Fibroblast of skin of back (primary cell): Measurements from ENCODE around the gene NOXO1.

ENCODE experiments used
- DNase-seq: peaks from one replicate; pipeline ENCODE4 v3.0.0-alpha.2; 2013

NOXO1 gene

DNA sequence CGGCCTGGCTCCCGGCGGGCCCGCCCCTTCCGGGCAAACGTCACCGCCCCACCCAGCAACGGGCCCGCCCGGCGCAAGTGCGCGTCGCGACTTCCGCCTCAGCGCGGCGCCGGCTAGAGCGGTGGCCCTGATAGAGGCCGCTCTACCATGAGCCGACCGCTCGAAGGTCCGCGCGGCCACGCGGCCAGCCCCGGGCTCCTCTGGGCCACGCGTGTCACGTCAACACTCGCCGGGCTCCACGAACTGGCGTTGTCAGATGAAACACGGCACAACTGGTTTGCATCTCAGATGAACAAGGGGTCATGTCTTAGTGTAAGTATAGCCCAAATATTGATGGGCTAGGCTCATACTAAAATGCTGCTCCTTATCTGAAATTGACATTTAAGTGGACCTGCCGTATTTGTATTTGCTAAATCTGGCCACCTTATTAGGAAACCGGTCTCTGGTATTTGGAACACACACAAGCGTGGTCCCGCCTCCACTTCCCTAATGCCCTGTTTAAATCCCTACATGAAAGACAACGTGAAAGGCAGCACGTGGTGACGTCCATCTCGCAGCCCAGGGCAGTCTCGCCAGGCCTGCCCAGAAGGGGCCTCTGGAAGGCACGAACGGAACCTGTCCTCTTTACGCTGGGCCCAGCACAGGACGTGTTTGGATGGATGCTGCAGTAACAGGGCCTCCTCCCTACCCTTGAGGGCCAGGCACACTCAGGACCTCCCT, 28.7 kb upstream of the NOXO1 start, which contains the start of gene ZNF598:
TSS of gene ZNF598 (minus strand) at position 31 of the 720 bp plus-strand sequence.
- DNase-seq, result peak; percentile 91

DNA sequence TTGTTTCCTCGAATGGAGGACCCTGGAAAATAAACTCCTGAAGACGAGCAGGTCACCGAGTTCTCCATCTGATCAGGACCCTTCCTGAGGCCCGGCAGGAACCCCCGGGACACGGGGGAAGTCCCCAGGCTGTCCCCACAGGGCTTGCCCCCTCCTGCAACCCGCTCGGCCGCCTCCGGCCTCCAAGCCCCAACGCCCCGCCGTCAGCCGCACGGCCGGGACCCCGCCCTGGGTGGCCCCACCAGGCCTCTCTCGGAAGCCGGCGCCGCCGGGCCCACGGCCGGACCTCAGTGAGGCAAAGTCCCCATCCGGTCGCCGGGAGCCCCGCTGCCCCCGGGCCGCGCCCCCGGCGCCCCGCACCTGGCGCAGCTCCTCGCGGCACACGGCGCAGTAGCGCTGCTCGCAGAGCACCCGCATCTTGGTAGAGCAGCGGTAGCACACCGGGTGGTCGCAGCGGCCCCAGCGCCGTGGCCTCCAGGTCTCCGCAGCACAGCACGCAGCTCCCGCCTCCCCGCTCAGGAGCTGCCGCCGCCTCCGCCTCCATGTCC, 28.0 kb upstream of the NOXO1 start:
- DNase-seq, result no peak

DNA sequence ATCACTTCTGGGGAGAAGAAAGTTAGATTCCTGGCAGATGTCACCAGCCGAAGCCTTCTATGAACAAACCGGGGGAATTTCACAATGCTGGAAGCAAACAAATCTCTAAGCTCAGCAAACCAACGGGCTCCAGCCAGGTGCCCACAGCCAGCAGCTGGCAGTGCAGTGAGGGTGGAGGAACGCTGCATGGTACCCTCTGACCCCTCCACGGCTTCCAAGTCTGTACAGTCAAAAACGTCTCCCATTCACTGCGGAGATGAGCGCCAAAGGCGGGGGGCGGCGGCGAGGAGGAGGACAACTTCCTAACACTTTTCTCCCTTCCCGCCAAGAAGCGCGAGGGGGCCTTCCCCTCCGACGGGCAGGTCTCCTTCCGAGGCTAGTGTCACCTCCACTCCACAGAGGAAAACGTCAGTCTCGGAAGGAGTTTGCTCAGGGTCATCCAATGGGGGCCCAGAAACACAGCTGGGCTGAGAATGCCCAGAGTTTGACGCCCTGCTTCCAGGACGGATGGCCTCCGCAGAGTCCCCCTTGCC, 27.4 kb upstream of the NOXO1 start:
- DNase-seq, result no peak

DNA sequence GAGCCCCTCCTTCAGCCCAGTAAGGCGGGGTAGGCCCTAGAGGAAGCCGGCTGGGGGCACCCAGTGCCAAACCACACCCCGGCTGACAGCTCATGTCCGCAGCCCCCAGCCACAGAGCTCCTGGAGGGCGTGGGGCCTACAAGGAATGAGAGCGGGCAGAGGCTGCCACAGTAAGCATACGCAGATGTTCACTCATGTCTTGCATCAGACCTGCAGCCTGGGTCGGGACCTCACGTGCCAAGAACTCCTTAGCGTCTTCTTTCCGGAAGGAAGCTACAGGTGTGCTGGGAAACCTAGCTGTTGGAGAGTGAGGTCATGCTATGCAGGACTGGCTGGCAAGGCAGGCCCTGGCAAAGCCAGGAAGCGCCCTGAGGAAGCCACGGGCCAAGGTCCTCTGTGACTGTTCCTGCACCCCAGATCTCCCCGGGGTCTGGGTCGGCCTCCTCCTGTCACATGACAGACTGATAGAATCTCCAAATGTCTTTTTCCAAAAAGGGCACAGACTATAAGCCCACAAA, 26.8 kb upstream of the NOXO1 start:
- DNase-seq, result peak; percentile 45

DNA sequence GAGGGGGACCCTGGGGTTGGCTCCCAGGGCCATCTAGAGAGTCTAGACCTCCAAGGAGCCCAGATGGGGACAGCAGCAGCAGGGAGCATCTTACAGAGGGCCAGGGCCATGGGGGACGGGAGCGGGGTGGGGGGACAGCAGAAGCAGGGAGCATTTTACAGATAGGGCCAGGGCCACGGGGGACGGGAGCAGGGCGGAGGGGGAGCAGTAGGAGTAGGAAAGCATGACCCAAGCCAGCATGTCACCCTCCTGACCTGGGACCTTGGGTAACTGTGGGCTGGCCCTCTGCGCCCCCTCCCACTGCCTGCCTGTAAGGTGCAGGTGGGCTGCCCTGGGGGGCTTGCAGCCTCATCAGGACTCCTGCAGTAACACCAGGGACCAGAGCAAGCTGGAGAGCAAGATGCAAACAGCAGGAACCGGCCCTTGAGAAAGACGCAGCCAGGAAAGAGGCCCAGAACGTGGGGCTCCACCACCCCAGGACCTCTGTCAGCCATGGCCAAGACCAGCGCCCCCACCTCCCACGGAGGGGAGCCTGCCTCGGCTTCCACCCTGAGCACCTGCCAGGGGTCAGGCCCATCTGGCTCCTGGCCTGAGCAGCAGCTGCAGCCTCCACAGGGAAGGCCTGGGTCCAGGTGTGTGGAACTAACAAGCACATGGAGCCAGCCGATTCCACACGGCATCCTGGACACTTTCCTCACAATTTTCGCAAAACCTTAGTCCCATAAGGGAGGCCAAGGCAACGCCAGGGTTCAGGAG, 26.0 kb upstream of the NOXO1 start:
- DNase-seq, result no peak

DNA sequence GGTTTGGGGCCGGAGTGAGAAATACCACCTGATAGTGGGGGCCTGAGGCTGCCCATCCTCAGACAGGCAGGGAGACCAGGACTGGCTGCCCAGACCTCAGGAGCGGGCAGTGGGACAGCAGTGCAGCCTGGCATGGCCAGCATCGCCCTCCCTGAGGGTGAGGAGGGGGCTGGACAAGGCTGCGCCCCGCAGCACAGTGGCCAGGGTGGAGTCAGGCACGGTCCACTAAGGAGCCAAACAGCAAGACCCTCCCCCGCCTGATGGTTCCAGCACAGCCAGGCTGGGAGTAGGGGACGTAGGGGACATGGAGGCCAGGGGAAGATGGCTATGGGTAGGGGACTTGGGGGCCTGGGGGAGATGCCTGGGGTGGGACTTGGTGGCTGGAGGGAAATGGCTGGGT, 25.0 kb upstream of the NOXO1 start:
- no peak for DNase-seq

DNA sequence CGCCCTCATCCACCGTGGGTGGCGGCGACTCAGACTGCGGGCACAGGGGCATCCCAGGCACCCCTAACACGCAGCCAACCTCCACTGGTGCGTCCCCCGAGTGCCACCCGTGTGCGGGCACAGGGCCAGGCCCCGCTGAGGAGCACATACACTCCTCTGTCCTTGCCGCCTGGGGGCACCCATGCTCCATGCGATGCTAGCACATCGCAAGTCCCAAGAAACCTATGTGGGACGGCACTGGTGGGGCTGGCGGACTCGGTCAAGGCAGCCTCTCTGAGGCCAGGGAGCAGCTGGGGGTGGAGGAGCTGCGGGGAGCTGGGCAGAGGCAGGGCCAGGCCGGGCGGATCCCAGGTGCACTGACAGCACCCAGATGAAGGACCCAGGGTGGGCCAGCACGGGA, 24.4 kb upstream of the NOXO1 start:
- no peak for DNase-seq

DNA sequence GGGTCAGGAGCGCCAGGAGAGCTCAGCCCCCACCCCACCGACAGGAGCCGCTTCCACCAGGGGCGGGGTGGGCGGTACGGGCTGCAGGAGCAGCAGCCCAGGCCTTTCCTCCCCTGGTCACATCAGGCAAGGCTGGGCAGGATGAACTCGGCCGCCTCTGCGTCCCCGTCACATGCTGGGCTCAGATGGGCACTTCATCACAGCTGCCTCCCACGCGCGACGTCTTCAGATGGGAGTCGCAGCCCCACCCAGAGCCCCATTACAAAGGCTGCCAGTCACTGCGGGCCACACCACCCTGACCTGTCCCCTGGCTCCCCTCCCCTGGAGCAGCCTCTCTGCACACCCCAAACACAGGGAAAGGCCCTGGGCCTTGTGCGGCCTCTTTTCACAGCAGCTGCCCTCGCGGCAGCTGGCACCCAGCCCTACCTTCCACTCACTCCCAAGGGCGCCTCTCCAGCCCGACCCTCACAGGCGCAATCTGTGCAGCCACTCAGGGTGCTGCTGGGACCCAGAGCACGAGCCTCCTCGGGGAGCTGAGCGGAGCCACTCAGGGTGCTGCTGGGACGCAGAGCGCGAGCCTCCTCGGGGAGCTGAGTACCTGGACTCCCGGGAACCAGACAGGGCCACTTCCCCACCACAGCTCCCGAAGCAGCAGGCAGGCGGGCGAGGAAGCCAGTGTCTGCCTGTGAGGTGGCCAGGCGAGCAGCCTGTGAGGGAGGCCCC, 23.7 kb upstream of the NOXO1 start:
- no peak for DNase-seq

DNA sequence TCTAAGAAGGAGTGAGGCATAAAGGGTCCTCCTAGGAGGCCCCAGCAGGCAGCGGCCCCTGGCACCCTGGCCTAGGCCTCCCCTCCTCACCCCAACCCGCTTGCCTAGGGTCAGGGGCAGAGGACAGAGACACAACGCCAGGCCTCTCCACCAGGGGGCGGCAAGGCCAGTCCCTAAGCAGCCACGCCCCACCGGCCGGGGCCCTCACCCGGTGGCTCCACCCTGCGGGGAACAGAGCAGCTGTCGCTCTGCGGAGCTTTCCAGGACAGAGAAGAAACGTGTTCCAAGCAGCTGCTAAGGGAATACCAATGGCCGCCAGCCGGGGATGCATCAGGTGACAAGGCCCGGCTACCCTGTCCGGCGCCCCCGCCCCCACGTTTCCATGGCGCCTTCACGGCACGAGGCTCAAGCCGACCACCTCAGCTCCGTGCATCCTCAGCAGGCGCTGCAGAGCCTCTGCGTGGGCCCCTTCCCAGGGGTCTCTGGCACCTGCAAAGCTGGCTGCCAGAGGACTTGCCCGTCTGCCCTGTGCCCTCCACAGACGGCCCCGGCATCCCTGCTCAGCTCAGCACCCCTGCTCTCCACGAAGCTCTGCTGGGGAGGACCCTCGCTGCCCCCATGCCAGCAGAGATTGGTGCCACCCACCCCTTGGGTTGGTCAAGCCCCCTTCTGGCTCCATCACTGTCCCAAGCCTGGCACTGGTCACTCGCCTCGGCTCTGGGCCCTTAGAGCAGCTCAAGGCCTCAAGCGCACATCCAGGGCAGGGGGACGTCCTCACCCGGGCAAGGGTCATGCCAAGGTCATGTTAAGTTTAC, 22.8 kb upstream of the NOXO1 start:
- peak; percentile 83 for DNase-seq

DNA sequence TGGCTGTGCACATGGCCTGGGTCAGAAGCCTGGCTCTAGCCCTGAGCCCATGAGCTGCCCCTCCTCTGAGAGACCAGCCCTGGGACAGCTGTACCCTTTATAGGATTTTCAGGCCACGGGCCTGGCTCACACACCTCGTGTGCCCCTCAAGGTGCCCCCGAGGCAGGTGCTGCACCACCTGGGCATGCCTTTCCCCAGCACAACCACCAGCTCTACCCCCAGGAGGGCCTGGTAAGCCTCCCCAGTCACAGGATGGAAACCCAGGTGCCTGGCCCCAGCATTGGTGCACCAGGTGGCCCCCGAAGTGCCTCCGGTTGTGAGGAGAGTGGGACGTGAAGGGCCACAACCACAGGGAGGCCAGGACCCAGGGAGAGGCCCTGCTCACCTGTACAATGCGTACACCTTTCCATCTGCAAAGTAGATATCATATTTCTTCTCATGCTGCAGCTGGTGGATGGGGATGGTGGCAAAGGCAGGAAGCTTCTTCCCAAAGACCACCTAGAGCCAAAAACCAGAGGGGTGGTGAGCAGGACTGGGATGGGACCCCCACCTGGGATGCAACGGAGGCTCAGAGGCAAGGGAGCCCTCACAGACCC, 22.1 kb upstream of the NOXO1 start:
- DNase-seq, result no peak

DNA sequence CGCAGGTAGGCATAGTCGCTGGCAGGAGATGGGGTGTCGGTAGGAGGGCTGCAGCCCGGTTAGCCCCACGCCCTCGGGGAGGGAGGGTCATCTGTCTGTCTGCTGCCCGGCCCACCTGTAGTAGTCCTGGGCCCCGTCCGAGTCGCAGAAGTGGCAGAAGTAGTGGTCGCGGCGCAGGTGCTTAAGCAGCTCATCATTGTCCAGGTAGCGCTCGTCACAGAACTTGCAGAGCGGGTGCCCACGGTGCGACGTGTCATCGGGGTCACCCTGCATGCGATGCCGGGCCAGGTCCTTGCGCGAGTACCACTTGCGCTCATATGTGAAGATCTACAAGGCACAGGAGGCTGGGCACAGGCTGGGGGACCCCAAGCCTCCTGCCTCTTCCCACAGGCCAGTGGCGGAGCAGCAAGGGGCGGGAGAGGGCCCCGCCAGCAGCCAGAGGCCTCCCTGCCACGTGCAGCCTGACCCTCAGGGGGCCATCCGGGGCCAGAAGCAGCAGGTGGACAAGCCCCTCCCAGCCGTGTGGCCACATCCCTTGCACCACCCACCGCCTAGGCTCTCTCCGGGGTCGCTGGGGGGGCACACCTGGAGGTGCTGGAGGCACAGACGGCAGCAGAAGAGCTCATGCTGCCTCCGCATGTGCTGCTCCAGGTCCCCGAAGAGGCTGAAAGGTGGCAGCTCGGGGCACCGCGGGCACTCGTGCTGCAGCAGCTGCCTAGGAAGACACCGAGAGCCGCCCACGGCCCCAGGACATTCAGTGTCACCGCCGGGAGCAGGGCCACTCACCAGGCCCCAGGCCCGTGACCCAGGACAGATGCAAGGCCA, 21.3 kb upstream of the NOXO1 start:
- no peak for DNase-seq

DNA sequence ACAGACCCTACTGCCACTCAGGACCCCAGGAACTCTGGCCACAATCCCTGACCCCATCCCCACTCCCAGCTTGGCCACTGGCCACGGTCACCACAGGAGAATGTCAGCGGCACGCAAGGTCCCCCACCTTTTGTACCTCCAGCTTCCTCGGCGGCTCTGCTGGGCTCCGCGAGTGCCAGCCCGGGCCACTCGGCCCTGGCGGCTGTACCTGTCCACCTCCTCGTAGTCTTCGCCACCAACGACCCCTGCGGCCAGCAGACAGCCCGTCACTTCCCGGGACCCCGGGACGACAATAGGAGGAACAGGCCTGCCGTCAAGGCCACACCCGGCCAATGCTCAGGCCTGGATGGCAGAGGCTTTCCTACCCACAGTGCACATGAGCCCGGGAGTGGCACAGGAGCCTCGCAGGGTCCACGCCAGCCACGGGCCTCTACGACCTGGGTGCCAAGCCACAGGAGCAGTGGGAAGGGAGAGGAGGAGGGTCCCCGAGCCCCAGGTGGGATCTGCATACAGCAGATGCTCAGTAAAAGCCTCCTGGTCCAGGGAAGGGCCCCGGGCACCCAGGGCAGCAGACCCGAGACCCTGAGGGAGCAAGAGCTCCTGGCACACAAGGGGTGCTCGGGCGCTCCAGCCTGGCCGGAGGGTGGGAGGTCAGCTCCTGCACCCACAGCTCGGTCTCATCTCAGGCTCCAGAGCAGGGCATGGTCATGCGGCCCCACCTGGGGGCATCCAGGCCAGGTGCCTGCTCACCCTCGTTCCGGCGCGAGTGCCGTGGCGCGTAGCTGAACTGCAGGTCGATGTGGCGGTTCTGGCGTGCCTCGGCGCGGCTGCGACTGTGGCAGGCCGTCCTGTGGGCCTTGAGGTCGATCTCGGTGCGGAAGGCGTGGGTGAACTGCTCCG, 20.4 kb upstream of the NOXO1 start:
- DNase-seq, result no peak

DNA sequence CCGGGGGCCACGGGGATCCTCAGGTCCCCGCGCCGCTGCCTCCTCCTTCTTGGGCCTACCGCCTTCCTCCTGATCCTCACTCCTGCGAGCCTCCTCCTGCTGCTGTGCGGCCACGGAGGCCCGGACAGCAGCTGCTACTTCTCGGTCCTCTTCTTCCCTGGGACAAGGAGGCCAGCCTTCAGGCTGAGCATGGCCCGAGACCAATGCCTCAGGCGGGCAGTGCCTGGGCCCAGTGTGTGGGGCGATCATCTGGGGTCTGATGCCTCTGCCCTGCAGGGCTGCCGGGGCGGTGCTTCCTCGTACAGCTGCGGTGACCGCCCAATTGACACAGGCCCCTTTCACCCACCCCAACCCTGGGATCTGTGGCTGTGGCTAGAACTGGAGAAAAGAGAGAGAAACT, 19.8 kb upstream of the NOXO1 start:
- no peak for DNase-seq

DNA sequence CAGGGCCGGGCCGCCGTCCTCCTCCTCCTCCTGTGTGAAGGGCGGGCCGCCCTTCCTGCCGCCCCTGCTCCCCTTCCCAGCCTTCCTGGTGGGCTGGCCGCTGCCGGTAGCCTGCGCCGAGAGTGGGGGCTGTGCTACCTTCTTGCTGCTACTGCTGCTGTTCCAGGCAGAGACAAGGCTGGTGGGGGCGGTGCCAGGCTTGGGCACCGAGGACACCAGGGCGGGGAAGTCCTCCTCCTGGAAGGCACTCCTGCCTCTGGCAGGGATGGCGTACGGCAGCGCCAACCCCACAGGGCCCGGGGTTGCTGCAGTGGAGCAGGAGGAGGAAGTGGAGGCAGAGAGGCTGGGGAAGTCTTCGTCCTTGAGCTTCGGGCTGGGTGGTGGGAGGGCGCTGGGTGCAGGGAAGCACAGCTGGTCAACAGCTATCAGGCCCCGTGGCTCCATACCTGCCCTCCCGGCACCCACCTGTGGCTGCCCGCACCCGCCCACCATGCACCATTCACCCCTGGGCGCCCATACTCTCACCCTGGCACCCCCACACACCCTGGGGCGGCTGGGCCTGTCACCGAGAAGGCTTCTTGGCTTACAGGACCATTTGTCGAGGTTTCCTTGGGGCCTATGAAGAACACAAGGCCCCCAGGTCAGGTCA, 18.7 kb upstream of the NOXO1 start:
- no peak for DNase-seq

DNA sequence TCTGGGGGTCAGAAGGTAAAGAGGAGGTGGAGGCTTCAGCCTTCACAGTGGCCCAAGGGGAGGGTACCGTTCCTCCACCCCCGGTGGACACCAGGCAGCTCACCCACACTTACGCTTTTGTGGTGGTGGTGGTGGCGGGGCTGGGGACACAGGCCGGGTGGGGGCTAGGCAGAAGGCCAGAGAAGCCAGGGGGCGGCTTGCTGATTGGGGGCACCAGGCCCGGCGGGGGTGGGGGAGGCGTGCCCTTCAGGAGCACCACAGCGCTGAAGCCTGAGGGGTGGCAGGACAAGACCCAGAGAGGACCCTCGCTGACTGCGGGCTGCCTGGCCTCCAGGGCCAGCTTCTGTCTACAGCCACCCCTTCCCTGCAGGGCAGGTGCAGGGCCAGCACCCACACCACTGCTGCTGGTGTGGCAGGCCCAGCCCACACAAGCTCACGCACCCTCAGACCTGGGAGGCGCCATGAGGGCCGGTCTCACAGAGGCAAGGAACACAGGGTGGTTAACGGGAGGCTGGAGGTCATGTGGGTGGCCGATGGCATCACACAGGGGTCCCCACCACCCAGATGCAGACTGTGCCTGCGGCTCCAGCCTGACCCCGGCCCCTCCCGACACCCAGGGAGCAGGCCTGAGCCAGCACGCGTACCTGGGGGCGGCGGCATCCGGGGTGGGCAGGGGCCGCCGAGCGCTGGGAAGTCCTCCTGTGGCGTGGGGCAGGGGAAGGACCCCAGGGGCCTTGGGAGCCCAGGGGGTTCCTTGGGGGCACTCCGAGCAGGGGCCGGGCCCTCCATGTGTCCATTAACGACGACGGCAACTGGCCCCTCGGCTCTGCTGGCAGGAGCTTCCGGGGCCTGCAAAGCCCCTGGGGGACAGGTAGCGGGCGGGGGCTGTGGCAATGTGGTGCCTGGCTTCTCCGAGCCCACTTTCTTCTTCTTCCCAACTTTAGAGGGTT, 17.9 kb upstream of the NOXO1 start:
- DNase-seq, result no peak

DNA sequence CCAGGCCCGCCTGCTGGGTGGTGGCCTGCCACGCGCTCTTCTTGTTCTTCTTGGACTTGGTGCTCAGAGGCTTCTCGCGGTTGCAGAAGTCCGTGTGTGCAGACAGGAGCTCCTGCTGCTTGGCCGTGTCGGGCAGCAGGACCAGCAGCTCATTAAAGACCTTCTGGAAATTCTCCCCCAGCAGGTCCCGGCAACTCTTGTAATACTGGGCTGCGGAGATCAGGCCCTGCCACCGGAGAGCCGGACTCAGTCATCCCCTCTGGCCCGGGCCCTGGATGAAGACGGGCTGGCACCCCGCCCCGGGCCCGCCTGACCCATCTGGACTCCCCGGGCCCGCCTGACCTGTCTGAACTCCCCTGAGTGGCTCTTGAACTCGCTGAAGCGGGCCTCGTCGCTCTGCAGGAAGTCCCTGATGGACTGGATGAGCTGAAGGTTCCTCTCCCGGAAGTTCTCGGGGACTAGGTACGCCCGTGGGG, 17.1 kb upstream of the NOXO1 start:
- no peak for DNase-seq
